NCI-H2029 treated with DMSO at 0.1 percent for 48 hours (cell line): ENCODE measurements around the gene NSMF.

Experiments
- DNase-seq: peaks from one replicate; lab custom pipeline; 2025; lab: John Stamatoyannopoulos, UW

Gene NSMF

DNA sequence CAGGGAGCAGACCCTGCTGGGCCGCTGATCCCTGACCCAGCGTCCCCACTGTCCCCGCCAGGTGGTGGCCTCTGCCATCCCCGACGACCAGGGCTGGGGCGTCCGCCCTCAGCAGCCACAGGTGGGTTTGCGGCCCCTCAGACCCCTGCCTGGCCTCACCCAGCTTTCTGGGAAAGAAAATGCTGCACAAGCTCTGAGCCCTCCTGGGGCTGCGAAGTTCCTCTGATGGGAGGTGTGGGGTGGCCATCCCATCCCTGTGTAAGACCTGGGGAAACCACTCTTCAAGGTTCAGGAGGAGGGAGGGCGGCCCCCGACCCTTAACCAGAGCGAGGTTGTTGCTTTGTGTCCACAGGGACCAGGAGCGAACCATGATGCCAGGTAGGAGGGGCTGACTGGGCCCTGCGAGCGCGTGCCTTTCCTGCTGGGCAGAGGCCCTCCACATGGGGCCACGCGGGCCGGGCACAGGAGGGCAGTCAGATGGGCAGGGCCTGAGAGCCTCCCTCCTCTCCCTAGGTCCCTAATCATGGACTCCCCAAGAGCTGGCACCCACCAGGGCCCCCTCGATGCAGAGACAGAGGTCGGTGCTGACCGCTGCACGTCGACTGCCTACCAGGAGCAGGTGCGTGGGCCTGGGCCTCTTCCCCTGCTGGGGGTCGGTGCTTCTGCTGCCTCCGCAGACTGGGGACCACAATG, 28.3 kb downstream of the NSMF start:
- DNase-seq: no peak

DNA sequence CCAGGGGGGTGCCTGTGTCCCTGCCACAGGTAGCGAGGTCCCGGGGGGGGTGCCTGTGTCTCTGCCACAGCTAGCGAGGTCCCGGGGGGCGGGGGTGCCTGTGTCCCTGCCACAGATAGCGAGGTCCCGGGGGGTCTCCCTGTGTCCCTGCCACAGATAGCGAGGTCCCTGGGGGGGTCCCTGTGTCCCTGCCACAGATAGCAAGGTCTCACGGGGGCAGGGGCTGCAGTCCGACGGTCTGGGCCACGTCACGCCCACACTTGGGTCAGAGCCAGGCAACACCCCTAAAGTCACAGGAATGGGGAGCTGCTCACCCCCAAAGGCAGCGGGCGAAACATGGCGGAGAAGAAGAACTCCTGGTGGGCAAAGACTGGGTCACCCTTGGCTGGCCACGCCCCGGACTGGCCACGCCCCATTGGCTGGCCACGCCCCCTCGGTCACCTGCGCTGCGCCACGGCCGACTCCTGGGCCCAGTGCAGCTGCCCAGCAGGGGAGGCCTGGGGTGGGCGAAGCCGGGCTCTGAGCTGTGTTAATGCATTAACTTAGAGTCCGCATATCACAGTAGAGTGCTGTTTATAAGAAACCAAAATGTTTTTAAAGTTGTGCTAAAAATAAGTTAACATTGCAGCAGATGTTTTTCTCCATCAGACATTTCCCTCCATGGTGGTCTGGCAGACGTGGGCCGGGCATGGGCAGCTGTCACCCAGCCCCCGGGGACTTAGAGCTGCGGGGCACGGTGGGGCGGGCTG, 29.0 kb downstream of the NSMF start:
- DNase-seq: peak; percentile 46

DNA sequence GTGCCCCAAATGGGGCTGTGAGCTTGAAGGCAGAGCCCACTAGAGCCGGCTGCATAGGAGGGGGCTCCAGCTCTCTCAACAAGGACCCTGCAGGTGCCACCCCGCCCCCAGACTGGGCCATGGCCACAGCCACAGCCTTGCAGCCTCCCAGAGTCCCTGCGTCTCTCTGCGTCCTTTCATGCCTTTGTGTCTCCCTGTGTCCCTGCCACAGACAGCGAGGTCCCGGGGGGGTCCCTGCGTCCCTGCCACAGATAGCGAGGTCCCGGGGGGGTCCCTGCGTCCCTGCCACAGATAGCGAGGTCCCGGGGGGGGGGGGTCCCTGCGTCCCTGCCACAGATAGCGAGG, 29.6 kb downstream of the NSMF start:
- no peak for DNase-seq

DNA sequence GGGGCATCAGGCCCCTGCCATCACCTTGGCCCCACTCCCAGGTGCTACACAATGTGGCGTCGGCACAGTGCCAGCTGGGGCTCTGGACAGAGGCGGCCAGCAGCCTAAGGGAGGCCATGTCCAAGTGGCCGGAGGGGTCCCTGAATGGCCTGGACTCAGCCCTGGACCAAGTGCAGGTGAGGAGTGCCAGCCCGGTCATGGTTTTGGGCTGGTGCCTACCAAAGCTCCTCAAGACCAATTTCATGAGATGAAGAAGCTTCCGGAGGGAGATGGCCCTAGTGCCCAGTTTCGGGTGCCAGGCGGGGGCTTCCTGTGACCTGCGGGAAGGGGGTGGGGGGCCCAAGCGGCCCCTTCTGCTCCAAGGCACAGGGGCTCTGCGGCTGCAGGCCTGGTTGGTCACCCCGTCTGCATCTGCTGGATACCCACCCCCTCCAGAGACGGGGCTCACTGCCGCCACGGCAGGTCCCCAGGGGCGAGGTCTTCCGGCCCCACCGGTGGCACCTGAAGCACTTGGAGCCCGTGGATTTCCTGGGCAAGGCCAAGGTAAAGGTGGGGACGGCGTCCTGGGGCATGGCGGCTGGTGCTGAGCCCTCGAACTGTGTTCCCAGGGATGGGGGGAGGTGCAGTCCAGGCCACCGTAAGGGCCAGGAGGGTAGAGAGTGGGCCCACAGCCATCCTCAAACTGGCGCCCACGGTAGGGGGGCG, 30.1 kb downstream of the NSMF start:
- DNase-seq: no peak

DNA sequence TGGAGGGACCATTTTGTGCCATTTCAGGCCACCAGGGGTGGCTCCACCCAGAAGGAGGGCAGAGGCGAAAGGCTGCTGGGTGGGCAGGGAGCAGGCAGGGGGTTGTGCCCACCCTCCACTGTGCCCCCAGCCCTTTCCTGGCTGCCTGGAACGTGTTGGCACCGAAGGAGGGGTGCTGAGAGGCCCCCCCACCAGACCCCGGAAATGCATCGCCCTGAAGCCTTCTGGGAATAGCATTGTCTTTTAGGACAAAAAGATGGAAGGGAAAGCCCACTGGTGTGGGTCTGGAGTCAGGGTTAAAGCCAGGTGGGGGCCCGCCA, 30.9 kb downstream of the NSMF start:
- DNase-seq: no peak

DNA sequence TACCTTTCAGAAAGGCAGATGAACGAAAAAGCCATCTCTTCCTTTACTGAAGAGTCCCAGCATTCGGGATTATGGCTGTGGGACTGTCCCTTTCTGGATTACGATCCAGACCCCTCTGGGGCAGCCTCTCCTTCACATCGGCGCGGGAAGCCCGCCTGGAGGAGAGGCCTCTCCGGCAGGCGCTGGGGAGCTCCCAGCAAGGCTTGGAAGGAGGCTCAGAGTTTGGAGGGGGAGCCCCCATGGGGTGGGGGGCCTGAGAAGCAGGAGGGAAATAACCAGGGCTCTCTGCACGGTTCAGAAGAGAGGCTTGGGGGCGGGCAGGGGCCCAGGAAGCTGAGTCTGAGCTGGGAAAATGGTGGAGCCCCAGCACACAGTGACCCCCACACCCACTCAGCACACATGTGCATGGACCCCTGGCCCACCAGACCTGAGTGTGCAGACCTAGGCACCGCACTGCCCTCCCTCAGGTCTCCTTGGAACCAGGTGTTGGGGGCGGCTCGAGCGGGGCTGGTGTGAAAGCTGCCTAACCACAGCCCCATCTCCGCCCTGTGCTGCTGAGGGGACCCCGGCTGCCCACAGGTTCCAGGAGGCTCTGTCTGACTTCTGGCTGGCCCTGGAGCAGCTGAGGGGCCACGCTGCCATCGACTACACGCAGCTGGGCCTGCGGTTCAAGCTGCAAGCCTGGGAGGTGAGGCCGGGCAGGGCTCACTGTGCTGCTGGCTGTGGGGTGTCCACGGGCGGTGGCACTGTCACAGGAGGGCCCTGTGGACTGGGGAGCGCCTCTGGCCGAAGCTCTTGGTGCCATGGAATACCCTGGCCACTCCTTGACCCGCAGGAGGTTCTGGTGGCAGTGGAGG, 31.5 kb downstream of the NSMF start:
- no peak for DNase-seq

DNA sequence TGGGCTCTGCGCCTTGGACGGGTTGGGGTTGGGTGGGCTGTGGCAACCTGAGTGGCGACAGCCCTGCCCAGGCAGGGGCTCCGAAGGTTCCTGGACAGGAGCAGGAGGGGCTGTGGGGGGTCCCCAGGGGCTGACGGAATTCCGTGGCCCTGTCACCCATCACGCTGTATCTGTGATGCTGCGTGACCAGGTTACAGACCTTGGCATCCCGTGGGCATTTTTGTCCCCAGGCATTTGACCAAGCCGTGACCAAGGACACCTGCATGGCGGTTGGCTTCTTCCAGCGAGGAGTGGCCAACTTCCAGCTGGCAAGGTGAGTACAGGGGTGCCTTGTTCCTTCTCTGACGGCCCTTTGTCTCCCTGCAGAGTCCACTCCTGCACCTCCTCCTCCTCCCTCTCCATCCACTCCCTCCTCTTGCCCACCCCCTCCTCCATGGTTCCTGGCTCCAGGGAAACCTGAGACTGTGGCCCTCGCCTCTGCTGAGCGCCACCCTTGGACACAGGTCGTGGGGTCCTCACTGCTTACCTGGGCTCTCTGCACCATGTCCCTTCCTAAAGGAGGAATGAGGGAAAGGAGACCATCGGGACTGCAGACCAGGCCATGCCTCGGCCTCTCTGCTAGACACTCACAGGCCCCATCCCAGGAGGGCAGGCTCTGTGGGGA, 33.0 kb downstream of the NSMF start:
- DNase-seq: no peak

DNA sequence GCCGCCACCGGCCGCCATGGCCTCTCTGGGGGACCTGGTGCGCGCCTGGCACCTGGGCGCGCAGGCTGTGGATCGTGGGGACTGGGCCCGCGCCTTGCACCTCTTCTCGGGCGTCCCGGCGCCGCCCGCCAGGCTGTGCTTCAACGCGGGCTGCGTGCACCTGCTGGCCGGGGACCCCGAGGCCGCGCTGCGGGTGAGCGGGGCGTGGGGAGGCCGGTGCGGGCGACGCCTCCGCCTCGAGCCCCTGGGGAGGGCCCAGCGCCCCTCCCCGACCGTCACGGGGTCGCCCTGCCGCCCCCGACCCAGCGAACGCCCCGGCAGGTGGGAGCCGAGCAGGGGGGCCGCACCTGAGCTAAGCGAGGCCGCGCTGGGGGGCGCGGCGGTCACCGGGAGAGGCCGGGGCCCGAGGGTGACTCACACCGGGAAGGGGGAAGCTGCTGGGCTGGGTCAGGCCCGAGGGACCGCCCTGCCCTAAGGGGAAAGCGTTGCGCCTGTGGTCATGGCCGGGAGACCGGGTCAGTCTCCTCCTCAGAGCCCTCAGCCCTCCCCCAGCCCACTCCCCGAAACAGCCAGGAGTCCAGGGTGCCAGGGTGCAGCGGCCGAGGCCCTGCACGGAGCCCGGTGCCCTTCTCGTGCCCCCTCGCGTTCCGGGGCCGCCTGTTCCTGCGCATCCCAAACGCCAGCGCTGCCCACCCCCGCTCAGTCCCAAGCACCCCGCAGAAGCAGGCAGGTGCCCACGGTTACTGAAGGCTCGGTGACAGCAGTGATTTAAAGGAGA, 35.4 kb downstream of the NSMF start:
- no peak for DNase-seq

DNA sequence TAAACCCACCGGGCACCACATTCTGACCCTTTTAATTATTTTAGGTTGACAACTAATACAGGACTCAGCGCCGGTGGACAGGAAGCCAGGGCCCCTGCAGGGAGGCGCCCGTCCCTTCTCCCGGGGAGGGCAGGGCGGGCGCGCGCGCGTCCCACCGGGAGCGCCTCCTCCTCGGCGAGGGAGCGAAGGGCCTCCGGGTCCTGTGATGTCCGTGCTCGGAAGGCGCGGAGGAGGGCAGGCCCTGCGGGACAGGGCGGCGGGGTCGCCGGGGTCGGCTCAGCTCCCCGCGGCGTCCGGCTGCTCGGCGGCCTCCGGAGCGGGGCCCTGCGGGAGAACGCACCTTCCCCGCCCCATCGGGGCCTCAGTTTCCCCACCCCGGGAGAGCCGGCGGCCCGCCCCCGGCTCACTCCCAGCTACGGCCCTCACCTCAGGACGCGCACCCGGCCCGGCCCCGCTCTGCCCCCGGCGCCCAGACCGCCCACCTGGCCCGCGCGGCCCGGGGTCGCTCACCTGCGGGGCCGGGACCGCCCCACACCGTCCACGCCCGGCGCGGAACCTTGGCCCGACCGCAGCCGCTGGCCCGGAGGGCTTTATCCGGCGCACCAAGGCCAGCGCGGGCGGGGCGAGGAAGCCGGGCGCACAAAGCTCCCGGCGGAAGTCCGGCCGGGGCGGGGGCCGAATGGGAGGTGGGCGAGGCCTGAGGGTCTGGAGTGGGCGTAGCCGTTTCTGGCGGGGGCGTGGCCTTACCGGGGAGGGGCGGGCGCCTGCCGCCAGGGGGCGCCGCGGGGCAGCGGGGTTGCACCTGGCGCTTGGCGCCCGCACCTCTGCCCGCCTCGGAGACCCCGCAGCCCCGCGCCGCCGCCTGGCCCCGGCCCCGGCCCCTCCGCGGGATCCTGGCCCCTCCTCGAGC, 36.3 kb downstream of the NSMF start, which contains the start of the genes EXD3 and NOXA1:
TSS of gene EXD3 (minus strand) at position 559 of the 910 bp plus-strand sequence. CDS start 27,805 bp downstream, outside the sequence.
TSS of gene NOXA1 (plus strand) at position 790 of the 910 bp plus-strand sequence. CDS start 137 bp downstream, outside the sequence.
- DNase-seq: peak; percentile 74

DNA sequence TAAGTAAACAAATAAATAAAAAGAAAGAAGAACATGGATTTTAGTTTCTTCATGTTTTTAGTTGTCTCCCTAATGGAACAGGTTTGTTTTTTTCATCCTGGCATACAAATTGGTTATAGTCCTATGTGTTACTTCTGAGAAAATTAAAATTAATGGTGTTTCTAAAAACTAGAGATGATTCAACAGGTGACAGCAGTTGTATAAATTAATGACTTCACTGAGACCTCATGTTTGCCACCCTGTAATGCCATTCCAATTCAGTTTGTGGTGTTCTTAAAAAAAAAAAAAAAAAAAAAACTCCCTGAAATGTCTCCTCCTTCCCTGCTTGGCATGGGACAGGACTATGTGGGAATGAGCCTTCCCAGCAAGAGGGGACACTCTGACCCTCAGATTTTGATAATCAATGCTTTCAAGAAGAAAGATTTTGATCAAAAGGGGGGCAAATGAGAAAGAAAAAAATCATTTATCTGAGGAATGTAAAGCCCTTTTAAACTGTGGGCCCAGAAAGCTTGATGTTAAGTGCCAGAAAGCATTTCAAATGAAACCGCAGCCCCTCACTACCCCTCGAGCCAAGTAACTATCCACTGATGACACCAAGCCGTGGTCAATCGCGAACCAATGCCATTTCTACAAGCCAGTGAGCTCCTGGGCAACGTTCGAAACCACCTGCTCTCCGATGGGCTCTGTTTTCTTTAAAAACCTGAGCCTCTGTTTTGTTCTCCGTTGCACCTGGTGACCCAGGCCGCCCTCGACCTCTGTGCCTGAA, 37.1 kb downstream of the NSMF start:
- DNase-seq: no peak

DNA sequence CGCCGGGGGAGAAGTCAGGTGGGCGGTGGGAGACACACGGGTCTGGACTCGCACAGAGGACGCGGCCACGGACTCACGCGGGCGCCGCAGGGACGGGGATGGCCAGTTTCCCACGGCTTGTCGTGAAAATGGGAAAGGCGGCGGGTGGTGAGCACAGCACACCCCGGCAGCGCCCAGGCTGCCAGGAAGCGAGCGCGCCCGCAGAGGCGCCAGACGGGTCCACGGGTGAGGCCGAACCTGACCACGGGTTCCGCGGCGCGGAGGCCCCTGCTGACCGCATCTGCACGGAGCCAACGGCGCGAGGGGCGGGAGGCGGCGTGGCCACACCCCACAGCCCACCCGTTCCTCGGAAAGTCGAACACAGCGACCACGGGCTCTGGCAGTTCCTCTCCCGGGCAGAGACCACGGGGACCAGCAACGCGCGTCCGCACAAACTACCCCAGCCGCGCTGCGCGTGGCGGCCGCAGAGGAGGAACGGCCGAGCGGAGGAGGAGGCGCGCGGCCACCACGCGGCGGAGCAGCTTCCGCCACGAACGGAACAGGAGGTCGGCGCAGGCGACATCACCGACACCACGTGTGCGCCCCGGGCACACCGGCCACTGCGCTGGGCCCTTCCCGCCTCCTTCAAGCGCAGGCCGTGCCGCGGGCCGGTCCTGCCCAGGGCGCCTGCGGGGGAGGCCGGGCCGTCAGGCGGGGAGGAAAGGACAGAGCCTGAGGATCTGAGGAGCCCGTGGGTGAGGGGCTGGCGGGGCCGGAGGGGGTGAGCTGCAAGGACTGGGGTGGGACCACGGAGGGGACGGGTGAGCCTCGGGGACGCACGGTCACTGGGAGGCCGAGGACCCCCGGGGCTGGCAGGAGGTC, 41.7 kb downstream of the NSMF start:
- no peak for DNase-seq

DNA sequence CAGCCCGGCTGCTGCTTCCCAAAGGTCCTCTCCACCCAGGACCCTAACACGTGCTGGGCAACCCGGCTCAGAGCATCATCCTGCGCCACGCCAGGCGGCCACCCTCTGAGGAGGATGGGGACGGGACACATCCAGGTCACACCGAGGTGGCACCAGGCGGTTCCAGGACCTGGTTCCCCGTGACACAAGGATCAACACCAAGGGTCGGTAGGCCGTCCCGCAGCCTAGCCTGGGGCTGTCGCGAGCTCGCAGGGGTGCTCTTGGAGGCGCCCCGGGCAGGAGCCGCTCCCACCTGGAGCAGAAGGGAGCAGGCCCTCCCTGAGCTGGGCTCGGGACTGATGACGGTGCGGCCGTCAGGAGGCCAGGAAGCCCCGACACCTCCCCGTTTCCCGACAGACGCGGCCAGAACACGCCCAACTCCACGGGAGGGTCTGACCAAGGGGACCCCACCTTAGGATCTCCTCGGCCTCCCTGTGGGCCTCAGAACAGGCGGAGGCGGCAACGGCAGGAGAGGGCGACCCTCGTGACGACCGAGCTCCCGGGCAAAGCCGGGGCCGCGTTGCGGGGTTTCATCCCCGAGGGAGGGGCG, 42.5 kb downstream of the NSMF start:
- no peak for DNase-seq

DNA sequence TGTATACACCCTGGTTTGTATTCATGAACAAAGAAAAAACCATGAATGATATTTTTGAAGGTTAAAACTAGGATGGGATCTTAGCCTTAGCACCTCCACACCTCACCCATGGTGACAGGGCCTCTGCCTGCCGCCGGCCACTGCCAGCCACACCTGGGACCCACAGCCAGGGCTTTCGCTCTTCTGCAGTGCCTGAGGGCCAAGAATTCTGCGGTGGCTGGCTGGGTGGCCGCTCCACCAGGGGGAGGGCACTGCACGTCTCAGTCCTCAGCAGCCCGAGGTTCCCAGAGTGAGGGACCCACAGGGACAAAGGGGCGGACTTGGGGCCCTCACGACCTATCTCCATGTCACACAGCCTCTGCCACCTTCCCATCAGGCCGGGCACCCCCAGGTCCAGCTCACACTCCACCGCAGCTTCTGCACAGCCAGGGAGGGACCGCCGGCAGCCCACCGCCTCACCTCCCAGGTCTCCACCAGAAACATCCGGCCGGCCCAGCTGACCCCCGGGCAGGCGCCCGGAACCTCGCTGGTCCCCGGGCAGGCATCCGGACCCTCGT, 43.0 kb downstream of the NSMF start:
- no peak for DNase-seq

DNA sequence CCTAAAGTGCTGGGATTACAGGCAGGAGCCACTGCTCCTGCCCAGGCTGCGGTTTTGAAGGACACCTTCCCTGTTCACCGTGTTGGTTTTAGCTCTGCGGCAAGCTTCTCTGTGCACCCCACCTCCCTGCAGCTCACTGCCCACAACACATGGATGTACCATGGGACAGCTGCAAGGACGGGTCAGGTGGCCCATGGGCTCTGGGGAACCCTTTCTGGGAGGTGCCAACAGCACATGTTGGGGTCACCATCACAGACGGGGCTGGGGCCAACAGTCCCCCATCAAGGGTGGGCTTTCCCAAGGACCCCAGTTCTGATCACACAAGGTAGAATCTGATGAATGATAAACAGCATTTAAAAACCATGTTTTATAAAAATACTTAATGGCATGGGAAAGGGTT, 43.7 kb downstream of the NSMF start:
- DNase-seq: no peak

DNA sequence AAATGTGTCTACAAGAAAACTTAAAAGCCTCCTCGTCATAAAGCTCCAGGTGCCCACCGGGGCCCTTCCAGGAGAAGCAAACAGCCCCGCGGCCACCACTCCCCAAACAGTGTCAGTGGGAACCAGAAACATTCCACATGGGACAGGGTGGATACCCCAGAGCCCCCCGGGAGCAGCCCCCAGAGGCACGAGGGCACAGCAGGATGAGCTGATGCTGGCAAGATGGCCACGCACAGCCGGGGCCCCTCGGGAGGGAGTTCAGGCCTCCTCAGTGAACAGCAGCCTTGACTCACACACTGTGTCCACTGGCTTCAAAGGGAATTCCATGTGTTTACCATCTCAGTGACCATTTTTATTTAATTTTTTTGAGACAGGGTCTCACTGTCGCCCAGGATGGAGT, 46.7 kb downstream of the NSMF start:
- DNase-seq: no peak

DNA sequence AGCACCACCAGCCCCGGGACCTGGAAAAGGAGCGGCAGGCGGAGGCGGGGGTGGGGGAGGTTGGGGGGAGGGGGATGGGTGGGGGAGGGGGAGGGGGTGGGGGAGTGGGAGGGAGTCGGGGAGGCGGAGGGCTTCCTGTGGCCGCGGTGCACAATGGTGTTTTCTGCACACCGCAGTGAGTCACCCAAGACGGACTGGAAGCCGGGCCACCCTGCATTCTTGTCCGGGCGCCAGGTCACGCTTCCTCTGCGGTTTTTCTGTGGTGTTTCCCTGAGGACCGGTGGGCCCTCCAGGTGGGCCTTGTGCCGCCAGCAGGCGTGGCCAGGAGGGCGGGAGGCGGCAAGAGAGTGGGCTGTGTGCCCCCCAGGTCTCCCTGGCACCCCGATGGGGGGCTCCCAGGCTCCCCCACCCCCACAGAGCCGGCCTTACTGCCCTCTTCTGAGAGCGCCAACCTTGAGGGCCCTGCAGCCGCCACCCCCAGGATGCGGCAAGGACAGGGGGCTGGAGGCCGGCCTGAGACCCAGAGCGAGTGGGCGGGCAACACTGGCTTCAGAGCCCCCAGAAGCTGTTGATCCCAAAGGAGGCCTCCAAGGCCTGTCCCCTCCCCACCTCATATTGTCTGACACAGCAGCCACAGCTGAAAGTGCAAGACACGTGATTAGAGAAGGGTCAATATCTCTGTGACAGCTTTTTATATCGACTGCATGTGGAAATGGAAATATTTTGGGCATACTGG, 47.3 kb downstream of the NSMF start:
- DNase-seq: peak; percentile 37

DNA sequence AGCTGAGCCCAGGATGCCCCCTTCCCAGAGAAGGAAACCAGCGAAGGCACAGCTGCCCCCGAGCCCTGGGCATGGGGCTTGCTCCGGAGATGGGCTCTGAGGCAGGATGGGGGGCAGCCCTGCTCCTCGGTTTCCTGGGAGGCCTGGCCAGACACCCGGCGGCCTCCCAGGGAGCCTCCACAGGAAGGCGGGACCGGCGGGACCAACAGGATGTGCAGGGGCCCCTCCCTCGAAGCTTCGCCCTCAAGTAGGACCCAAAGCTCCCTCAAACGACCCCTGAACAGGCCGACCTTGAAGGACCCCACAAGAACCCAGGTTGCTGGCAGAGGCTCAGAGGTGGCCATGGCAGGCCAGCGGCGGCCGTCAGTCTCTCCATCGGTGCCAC, 47.9 kb downstream of the NSMF start:
- no peak for DNase-seq
